ENCODE results near the gene TRMT6.

Gene TRMT6

GRCh38 chr20:5947276-5947675, 3.1 kb downstream of the TRMT6 start:
- DNase-seq: no peak

GRCh38 chr20:5945963-5946362, 4.4 kb downstream of the TRMT6 start:
- DNase-seq: no peak

DNA sequence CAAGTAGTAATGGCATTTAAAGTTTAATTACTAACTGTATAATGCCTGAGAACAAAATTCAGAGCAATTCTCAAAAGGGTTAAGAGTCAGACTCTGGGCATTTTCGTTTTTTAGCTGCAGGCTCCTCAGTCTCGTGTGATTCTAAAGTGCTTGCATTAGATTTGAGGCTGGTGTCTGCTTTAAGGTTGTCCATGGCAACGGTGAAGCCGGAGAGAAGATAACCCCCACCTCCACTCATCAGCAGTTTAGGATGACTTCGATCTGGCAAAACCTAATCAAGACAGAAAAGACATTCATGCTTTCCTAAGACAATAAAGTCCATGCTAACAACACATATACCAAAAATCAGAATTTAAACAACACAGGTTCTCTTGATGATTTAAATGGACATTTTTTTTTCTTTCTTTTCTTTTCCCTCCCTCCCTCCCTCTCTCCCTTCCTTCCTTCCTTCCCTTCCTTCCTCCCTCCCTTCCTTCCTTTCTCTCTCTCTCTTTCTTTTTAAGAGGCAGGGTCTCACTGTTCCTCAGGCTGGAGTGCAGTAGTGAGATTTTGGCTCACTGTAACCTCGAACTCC, 11.8 kb downstream of the TRMT6 start:
- no peak for DNase-seq

- DNase-seq: no peak
Observed at GRCh38 chr20:5936238-5936637, 14.1 kb downstream of the TRMT6 start.

GRCh38 chr20:5935384-5935783, 14.9 kb downstream of the TRMT6 start:
- DNase-seq: no peak

DNA sequence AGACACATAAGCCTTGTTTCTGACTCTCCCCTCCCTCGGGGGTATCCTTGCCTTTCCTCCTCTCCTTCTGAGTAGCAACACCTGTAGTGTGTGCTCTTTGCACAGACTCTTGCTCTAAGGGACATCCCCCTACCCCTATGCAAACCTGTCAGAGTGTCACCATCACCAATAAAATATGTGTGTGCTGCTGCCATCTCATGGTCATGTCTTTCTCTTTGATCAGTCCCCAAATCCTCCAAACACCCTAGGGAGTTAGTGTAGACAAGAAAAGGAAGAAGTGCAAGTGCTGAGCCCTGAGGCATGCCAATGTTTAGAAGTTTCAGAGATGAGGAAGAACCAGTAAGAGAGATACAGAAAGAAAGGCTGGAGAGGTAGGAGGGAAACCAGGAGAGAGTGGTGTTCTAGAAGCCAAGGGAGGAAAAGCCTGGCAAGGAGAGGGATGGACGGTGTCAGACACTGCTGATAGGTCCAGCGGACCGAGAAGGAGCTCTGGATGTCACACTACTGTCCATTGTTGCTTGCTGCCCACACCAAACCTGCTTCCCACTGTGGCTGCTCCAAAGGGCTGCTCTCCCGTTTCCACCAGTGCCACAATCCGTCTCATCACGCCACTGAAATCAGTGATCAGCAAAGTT, 16.4 kb downstream of the TRMT6 start:
- DNase-seq: no peak

- no peak for DNase-seq
Observed at GRCh38 chr20:5932796-5933195, 17.5 kb downstream of the TRMT6 start.

DNA sequence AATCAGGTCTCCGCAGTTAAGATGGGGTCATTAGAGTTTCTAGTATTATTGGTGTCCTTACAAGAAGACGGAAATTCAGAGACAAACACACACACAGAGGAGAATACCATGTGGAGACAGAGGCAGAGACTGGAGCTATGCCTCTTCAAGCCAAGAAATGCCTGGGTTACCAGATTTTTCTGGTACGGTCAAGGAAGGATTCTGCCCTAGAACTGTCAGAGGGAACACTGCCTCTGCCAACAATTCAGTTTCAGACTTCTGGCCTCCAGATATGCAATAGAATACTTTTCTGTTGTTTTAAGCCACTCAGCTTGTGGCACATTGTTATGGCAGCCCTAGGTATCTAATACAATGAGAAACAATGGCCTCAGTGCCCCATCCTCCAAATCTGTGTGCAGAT, 18.9 kb downstream of the TRMT6 start:
- DNase-seq: no peak

DNA sequence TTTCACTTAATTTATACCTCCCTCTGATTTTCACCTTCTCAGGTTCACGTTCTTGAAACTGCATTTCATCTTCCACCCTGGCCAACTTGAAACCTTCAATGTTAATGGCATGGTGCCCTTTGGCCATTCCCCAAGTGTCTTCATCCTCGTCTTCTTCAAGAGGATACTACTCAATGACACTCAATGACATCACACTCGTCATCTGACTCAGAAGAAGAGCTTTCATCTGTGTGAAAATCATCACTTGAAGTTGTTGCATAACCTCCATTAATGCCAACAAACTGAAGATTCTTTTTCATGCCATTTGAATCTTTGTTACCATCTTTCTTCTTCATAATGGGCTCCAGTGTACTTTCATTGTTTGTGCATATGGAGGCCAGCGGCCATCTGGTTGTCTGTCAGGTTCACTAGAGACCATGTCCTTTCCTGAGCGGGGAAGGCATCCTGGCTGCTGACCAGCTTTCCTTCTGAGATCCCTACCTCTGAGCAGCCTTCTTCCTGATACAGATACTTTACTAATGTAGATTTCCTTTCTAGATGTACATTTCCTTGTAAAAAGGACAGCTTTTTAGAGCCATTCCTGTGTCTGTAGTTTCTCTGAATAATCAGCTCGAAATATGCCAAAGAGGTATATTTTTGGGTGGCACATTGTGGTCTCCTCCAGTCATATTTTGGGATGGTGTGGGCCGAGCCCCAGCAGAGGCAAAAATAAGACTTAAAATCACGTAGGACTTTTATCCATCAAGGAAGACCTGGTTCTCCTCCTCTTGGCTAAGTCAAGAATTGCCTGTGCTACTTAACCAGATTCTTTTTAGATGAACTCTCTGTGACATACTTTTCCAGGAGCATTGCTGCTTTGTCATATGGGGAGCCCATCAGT, 21.3 kb downstream of the TRMT6 start:
- no peak for DNase-seq

DNA sequence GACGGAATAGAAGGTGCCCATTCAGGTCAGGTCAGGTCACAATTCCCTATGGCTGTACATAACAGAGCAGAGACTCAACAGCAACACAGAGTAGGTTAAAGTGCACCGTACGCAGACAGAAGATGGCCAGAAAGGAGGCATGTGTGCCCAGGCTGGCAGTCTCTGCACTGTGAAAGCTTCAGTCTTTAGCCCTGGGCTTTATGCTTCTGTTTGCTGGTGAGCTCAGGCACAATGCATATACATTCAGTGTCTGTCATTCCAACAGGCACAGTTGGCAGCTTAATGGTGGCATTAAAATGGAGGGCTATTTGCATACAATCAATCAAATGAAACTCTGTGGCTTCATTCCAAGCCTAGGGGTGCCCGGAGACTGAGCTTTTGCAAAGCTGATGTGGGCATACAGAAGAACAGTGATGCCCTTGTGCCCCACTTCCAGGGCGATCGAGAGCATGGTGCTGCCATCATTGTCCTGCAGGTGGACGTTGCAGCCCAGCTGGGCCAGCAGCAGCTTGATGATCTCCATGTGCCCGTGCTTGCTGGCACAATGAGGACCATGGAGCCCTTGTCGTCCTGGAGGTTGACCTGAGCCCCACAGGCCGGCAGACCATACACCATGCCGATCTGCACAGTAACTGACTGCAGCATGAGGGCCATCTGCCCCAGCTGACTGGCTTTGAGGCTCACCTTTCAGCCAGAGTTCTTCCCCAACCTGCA, 22.4 kb downstream of the TRMT6 start:
- no peak for DNase-seq

- no peak for DNase-seq
Observed at GRCh38 chr20:5925551-5925950, 24.8 kb downstream of the TRMT6 start.

DNA sequence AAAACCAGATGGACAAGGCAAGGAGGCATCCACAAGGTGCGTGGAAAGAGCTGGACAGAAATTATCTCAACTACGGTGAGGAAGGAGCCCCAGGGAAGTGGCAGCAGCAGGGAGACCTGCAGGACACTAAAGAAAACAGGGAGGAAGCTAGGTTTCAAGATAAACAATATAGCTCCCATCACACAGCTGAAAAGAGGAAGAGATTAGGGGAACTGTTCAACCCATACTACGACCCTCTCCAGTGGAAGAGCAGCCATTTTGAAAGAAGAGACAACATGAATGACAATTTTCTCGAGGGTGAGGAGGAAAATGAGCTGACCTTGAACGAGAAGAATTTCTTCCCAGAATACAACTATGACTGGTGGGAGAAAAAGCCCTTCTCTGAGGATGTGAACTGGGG, 26.8 kb downstream of the TRMT6 start:
- no peak for DNase-seq

- DNase-seq: no peak
Observed at GRCh38 chr20:5920581-5920980, 29.8 kb downstream of the TRMT6 start.

DNA sequence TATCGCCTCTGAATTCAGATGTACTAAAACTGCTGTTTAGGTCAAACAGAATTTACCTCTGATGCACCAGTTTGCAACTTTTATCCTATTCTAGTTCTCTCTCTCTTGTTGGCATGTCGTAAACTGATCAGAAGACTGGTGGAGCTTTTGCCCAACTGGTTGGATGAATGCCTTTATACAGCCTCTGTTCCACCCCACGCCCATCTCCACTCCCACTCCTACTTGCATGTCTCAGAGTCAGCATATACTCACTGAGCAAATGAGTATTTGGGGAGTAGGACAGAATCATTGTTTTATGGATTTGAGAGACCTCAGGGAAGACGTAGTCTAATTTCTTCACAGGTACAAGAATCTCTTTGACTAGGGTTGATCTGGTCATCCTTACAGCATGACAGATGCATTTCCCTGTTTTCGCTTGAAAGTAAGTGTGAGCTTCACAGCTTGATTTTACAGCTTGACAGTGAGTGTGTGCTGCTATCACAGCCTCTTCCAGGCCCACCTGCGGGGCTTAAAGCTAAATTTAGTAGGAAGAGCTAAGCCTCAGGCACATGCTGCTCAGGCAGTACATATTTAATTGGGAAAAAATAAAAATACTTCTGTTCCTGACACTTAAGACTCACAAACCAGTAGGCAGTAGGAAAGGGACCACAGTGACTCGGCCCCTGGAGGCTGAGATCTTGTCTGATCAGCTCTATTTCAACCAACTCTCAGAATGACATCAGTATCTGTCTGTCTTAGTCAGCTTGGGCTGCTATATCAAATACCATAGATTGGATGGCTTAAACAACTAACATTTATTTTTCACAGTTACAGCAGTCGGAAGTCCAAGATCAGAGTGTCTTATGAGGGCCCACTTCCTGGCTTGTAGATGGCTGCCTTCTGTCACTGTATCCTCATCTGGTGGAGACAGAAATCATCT, 30.4 kb downstream of the TRMT6 start:
- no peak for DNase-seq

DNA sequence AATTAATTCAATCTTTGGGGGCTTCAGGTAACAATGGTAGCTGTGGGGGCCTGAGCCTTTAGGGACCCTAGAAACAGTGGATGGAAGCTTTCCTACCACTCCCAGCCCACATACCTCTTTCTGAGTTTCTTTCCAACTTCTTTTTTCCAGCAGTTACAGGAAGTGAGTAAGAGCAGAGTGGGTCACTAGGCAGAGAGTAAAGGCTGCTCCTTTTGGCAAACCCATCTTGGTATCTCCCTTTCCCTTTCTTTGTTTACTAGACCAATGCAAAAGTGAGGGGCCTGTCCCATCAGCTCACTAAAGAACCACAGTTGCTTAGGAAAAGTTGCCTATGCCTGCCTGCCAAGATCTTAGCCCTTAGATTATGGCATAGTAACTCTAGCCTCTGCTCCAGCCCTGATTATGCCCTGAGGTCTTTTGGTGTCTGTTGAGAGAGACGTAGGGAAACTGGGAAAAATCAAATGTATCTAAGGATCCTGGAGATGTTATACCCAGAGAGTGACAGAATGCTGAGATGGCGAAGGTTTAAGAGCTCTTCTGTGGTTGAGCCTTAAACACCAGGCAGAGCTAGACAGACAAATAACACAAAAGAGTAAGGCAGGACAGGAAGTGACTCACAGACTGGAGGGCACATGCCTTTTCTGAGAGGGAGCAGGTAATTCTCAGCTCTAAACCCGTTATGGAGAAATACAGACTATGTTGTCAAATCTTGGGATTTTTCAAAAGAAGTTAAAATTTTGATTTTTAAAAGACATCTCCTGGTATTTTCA, 31.3 kb downstream of the TRMT6 start:
- DNase-seq: no peak

DNA sequence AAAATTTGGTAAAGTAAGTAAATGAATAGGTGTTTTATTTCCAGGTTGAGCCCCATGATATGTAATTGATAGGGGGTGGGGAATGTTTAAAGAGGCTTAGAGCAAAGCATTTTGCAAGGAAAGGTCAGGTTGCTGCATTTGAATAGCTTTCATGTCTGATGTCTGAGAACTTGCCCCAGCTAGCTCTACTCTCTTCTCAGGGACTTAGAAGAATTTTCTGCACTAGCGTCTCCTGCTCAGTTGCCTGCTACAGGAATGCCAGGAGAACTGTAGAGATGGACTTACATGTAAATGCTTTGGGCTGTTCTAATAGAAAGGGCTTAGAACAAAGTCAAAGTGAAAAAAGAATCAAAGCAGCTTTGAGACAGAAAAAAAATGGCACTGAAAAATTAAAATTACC, 35.5 kb downstream of the TRMT6 start:
- DNase-seq: no peak

GRCh38 chr20:5913166-5913565, 37.2 kb downstream of the TRMT6 start:
- no peak for DNase-seq

DNA sequence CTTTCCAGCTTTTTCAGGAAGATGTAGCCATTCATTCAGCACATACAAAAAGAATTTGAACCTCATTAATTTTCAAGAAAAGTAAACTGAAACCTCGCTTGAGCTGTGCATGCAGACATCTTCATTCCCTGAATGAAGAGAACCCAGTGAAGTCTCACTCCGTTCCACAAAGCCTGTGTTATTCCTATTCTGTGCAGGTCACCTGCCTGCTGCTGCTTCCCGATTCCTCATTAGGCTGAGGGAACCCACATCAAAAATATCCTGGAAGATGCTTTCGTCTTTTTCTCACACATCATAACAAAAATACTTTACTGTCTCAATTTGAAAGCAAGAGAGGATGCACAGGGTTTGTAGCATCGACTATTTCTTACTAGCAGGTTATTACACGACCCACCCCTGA, 40.1 kb downstream of the TRMT6 start:
- DNase-seq: no peak

DNA sequence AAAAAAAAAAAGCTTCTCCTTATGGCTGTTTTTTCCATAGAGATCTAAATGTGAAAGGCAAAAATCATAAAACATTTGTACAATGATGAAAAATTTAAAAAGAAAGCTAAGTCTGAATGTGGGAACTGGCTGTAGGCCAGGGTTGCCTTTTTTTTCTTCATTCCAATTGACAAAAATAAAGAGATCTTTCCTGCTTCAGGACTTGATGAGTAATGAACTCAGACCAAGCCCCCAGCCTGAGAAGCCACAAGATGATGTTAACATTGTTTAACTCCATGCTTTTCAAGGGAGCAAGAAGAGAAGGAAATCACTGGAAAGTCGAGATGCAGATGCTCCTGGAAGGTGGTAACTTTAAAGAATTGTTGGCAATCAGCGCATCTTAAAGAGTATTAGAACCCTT, 41.4 kb downstream of the TRMT6 start:
- DNase-seq: no peak

GRCh38 chr20:5900908-5901307, 49.4 kb downstream of the TRMT6 start:
- DNase-seq: no peak

GRCh38 chr20:5899444-5899843, 50.9 kb downstream of the TRMT6 start:
- DNase-seq: no peak

DNA sequence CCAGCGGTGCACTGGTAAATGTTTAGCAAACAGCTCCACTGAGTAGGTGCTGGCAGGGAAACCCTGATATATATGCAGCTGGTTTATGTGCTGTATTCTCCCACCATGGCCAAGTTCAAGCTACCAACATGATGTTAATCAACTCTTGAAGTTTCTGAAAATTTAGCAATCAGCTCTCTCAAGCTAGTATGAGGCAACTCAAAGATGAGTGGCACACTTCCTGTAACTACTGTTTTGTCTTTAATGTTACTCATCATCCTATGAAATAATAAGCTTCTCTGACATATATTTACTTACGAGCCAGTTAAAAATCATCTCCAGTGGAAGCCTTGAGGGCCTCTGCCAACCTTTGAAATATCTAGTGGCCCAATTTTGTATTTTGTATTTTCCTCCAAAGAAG, 54.7 kb downstream of the TRMT6 start:
- DNase-seq: no peak

Measured in left hindlimb (tissue), 1 donor.